GM21576 (cell line): Measurements from ENCODE around the gene INPPL1.

Source experiments
- ATAC-seq: cut with Tn5 transposase; IDR thresholded peaks from one replicate; pipeline ENCODE4 v1.9.1; 2021; ENCODE audit warnings: mild to moderate bottlenecking, moderate library complexity; ENCODE audit not compliant: unreplicated experiment

Gene INPPL1

GRCh38 chr11:72209101-72209500 is 15.5 kb upstream of the INPPL1 start:
- ATAC-seq, result no peak

DNA sequence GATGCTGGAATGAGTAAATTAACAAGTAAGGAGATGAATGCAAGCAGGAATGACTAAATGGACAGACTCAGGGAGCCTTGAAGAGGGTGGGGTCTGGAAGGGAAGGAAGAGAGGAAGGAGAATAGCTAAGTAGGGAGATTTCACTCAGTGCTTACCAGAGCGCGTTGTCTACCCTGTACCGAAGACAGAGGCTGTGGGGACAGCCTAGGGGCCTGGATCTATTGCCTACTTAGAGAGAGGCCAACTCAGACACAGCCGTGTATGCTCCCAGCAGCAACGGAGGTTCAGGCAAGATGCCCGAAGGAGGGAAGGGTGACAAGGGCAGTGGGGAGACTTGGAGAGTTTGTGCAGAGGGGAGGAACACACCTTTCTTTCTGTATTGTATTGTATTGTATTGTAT is 7.9 kb upstream of the INPPL1 start, which contains the start of gene FOLR2:
TSS of gene FOLR2 (plus strand) at position 157 of the 400 bp plus-strand sequence. CDS start 1,791 bp downstream, outside the sequence.
- no peak for ATAC-seq

- no peak for ATAC-seq
Observed at GRCh38 chr11:72217841-72218240, 6.7 kb upstream of the INPPL1 start.

DNA sequence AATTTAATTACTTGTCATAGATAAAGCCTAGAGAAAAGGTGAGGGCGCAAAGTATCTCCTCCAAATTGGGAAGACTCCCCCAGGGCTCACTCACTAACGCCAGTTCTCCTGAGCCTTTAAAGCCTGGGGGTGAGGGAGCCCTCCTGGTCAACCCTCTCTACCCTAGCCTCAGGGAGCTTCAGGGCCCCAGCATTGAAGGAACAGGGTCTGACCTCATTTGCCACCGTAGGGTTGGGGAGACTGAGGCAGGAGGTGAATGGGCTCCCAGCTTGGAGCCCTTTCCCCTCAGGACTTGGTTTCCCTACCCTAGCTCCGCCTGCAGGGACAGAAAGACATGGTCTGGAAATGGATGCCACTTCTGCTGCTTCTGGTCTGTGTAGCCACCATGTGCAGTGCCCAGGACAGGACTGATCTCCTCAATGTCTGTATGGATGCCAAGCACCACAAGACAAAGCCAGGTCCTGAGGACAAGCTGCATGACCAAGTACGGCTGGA is 6.3 kb upstream of the INPPL1 start:
- no peak for ATAC-seq

DNA sequence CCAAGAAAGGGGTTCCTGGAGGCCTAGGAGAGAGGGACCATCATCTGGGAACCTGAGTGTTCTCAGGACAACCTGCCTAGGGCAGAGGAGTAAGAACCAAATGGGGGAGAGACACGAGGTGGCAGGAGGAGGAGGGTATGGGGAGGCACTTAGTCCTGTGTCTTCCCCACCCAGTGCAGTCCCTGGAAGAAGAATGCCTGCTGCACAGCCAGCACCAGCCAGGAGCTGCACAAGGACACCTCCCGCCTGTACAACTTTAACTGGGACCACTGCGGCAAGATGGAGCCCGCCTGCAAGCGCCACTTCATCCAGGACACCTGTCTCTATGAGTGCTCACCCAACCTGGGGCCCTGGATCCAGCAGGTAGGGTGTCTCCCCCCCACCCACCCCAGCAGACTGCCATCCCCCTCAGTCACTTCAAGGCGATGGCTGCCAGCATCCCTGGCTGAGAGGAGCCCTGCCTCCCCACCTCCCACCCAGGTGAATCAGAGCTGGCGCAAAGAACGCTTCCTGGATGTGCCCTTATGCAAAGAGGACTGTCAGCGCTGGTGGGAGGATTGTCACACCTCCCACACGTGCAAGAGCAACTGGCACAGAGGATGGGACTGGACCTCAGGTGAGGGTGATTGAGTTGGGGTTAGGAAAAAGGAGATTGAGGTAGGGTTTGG is 3.7 kb upstream of the INPPL1 start:
- no peak for ATAC-seq

GRCh38 chr11:72221386-72222075 is 3.0 kb upstream of the INPPL1 start:
- no peak for ATAC-seq

GRCh38 chr11:72222106-72222891 is 2.3 kb upstream of the INPPL1 start:
- ATAC-seq, result no peak

DNA sequence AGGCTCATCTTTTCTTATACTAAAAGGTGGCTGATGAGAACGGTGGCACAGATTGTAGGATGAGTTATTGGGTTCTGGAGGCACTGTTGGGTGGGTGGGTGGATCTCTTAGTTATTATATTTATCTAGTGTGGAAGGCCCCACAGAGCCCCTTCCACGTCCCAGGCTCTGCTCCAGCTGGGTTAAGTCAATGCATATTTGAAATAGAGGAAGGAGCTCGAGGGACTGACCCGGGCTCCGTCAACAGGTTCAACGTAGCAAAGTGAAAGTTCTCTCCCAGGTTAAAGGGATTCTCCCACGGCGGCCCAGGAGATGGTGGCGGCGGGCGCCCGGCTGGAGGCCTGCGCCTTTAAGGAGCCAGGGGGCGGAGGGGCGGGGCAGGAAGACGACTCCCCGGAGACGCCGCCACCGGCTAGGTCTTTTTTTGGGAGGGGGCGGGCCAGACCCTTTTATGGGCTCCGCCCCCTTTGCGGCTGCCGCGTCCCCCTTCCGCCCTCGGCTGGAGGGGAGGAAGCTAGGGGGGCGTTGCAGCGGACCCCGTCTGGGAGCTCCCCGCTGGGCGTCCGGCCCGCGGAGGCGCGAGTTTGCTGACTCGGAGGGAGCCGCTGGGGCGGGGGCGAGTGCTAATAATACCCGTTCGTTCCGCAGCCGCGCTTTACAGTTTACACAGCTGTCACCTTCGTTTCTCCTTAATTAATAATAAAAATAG is 1.5 kb upstream of the INPPL1 start:
- peak; percentile 58 for ATAC-seq

DNA sequence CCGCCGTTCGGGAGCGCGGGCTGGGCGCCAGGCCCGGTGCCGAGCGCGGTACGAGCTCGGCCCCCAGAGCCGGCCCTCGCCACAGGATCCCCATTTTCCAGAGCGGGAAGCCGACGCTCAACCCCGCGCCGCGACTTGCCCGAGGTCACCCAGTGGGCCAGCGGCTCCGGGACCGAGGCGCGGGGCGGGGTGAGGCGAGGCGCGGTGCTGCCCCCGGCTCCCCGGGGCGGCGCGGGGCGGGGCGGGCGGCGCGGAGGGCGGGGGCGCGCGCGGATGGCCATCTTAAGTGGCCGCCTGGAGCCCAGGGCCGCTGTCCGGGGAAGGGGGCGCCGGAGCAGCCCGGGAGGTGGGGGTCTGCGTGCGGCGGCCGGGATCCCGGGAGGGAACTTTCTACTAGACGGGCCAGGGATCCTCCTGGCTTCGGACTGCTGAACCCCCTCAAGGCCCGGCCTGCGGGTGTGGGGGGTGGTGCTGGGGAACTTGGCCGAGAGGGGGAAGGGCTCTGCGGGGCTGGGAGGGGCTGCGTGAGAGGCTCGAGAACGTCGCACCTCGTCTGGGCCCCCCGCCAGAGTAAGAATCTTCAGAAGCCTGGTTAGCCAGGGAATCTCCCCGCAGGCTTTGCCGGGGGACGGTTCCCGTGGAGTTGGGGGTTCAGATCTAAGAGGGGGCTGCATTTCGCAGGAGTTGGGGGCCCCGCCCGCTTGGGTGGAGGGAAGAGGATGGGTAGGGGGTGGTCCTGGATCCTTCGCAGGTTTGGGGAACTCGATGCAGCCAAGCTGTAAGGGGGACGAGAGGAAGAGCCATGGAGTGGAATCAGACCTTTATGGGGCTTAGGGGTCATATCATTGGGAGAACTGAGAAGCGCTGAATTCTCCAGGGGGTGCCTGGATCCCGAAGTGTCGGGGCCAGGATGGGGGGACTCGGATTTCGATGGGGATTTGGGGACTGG is 678 bp upstream of the INPPL1 start:
- peak; percentile 44 for ATAC-seq

GRCh38 chr11:72225411-72225951 is 914 bp downstream of the INPPL1 start:
- ATAC-seq, result no peak

DNA sequence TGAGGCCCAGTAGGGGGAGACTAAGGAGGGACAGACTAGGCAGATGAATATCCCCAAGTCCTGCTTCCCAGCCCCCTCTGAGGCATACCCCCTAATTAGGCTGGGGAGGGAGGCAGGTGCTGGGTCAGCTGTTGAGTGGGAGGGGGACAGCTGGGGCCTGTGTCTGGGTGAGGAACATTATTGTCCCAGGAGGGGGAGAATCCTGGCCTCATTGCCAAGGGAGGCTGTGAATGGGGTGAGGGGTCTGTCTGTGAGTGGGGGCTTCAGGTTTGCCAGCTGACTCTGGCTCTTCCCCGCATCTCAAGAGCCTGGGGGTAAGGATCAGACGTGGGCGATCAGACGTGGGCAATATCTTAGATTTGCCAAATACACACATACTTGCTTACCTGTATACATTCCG is 2.1 kb downstream of the INPPL1 start:
- ATAC-seq, result no peak

DNA sequence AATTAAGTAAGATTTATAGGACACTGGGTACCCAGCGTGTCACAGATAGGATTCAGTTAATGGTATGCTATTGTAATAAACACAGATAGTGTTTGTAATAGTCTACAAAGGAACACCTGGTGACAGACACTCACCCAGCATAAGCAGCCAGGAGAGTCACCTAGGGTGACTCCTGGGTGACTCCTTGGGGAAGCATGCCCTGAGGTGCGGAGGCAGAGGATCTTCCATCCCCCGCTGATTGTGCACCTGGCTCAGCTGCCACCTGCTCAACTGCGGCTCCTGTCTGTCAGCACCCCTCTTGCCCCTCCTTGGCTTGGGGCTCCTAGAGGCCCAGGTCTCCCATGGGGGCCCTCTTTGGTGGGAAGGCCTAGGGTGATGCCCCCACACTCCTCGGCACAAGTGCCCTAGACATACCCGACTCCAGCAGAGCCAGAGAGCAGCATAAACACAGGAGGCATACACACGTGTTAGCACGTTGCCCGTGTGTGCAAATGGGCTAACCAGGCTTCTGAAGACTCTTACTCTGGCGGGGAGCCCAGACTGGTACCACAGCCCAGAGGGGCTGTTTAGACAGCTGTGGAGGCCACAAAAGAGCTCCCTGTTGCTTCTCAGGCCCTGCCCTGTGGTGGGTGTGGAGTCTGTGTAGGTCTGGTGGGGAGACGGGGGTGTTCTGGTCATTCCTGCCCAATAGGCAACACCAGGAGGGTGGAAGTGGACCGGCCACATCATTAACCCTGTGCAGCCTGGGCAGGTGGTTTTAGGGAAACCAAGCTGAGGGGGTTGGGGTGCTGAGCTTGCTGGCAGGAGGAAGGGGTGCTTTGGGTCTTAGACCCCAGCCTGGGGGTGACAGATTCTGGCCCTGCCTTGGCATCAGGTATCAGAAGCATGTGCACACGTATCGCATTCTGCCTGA is 3.0 kb downstream of the INPPL1 start:
- no peak for ATAC-seq

DNA sequence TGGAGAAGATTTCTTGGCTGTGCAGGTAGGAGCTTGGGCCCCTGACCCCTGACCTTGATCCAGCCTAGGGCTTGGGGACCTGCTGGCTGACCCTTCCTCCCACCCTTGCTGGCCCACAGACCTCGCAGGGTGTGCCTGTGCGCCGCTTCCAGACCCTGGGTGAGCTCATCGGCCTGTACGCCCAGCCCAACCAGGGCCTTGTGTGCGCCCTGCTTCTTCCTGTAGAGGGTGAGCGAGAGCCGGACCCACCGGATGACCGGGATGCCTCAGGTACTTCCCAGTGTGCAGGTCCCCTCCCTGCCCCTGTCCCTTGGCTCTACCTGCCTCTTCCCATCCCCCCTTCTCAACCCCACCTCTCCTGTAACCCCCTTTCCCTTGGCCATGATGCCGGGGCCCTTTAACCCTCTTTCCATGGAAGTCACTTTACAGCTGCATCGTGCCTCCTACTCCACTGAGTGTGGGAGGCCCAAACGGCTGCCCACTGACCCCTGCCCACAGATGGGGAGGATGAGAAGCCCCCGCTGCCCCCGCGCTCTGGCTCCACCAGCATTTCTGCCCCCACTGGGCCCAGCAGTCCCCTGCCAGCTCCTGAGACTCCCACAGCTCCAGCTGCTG is 3.8 kb downstream of the INPPL1 start:
- ATAC-seq, result no peak

DNA sequence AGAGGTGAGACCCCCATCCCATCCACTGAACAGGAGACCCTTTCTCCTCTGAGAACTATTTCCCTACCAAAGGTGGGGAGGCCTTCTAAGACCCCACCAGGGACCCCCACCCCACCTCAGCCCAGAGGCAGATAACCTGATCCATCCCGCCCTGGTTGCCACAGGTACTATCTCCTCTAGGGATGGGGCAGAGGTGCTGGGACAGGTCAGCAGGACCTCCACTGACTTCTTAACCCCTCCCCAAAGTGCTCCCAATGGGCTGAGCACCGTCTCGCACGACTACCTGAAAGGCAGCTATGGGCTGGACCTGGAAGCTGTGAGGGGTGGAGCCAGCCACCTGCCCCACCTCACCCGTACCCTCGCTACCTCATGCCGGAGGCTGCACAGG is 4.3 kb downstream of the INPPL1 start:
- no peak for ATAC-seq

GRCh38 chr11:72229336-72229924 is 4.9 kb downstream of the INPPL1 start:
- no peak for ATAC-seq

- ATAC-seq, result no peak
Observed at GRCh38 chr11:72229925-72230763, 5.6 kb downstream of the INPPL1 start.
